Measurements from ENCODE around the gene DDX39A.
"Not testable (repeated sequence)": the region's sequence is repeated elsewhere in the genome, so short reads cannot be mapped to it uniquely, and the experiment has no call there.

Gene DDX39A

DNA sequence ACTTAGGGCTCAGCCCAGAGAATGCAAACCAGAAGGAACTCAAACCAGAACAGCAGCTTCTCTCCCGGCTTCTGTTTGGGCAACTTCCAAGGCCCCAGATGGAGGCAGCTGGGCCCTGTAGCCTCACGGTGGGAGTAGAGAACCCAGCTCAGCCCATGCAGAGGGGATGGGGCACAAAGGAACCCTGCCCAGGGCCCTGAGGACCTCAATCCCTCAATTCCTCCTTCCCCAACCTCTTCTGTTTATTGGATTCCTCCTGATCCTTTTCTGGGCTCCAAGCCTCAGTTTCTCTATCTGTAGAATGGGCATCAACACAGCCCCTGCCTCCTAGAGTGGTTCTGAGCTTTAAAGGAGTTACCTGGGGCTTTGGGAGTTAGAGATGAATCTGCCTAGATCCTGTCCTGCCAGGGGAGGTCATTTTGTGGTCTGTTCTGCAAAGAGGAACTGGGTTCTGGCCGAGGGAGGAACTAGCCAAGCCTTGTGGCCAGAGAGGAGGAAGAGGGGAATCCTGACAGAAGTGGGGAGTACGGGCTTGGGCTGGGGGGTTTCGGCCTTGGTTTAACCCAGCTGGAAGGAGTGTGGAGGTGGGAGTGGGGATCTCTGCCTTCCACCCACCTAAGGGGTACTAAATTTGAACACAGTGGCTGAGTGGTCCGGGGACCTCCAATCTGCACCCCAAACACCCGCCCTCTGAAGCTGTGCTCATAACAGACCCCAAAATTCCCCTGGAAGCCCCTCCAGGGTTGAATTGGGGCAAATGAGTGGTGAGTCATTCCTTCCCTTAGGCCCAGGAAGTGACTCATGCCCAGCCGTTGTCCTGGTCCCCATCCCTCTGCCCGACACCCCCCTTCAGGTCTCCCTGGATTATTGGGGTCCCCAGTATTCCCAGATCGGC is 35.2 kb downstream of the DDX39A start:
- DNase-seq, result peak; percentile 75 to 84

DNA sequence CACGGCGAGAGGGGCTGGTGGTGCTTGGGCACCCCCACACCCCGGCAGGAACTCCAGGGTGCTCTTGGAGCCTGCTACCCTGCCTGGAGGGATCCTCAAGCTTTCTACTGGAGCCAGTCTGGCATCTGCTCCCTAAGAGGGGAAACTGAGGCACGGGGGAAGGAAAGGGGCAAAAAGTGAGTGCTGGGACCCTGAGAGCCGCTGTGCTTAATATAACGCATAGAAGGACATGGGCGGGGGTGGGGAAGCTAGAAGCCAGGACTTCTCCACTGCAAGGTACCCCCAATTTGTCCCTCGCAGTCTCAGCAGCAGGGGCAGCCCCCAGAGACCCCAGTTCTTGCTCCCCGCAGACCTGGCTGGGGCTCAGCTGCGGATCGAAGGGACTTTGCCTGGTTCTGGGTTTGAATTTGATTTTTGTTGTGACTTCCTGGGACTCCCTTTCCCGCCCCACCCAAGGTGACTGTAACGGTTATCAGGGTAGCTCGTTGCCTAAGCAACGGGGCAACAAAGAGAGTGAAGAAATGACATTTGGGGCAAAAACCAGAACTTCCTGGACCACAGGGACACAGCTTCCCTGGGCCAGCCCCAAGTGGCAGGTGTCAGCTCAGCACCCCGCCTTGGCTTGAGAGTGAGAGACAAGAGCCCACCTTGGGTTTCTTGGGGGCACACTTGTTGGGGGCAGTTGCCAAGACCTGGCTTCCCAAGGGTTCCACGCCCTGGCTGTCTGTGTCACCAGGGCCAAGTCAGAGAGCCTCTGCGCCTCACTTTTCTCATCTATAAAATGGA is 37.3 kb downstream of the DDX39A start:
- peak; percentile 92 for DNase-seq

DNA sequence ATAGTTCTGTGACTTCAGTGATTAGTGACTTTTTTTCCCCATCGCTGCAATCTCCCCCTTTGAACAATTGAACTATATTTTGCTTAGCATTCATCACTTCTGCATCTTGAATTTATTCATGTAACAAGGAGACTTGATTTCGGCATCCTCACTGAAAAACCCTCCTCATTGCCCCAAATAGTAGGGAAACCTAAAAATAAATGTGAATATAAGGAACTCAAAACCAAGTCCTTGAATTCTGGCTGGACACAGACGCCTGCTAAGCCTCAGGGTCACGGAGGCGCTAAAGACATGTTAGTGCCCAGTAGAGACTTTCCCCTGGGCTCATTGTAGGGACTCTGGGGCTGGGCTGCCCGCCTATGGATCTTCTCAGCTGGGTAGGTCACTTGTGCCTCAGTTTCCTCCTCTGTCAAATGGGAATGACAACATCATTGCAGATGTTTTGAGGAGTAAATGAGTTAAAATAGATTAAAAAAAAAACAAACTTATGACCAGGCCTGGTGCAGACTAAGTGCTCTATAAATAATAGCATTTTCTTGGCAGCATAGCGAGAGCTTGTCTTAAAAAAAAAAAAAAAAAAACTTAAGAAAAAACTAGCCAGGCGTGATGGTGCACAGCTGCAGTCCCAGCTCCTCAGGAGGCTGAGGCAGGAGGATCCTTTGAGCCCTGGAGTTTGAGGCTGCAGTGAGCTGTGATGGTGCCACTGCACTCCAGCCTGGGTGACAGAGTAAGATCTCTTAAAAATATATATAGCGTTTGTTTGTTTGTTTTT is 39.7 kb downstream of the DDX39A start:
- DNase-seq, result no peak

DNA sequence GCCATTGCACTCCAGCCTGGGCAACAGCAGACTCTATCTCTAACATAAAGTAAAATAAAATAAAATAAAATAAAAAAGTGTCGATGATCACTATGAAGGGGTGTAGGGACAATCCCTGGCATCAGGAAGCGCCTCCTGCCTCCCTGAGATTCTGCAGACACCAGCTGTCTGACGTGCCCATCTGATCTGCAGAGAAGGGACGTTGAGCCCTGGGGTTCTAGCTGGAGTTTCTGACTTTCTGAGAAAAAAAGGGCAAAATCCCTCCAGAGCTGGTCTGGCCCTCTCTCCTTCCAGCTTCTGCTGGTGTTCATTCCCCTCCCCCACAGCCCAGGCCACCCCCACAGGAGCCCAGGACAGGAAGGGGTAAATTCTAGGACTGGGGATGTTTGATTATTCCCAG is 40.3 kb downstream of the DDX39A start:
- DNase-seq, result no peak

DNA sequence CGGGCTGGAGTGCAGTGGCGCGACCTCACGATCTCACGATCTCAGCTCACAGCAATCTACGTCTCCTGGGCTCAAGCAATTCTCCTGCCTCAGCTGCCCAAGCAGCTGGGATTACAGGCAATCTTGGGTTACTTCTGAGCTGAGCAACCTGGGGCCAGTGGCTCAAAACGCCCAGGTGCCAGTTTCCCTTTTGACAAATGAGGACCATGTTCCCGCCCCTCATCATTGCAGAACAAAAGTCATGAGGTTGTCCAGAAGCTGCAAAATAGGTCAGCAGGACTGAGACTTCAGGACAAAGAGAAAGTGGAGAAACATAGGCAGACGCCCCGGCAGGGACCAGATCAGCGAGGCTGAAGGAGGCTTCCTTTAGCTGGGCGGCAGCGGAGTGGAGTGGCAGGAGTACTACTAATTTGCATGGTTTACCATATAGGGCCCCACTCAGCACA is 41.2 kb downstream of the DDX39A start:
- DNase-seq, result no peak

DNA sequence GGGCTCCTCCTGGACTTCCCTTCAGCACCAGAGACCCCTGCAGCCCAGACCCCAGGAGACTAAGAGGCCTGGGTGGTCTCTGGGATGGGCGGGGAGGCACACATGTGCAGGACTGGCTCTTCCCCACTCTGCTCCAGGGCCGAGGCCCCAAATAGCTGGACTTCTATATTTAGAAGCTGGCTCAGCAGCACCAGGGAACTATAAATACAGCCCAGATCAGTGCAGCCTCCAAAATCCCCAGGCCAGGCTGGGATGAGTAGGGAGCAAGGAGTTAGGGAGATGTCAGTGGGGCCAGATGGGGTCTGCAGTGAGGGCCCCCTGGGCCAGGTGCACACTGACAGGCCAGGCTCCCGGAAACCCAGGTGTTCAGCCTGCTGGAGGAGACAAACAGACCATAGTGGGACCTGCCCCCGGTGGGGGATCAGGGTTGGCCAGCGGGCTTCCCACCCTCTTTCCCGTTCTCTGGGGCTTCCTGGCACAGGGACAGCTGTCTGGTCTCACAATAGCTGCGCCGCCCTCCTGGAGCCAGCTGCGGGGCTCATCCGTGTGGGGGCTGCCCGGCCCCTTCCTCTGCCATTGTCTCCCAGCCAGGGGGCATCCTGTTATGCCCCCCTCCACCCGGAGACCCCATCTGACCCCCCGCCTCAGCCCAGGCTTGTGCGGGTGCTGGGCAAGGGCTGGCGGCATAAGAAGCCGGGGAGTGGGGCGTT is 43.4 kb downstream of the DDX39A start:
- no peak for DNase-seq

DNA sequence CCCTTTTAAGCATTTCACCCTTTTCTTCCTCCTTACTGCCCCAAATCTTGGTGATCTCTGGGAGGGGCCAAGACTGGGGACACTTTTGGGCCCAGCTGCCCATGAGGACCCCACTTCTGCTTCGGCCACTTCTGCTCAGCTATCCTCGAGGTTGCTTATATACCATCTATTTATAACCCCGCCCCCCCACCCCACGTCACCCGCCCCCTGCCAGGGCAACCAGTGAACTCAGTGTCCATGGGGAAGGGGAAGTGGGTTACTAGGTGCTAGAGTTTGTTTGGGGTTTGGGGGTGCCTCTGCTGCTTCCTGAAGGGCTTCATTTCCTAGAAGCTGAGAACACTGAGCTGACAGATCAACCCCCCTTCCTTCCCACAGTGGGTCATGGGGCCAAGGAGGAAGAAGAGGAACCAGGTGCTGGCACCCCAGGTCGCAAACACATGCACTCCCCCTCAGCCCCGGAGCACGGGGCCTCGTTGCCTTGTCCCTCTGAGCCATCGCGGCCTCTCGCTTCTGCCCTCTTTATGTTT is 44.0 kb downstream of the DDX39A start:
- DNase-seq, result peak; percentile 98

DNA sequence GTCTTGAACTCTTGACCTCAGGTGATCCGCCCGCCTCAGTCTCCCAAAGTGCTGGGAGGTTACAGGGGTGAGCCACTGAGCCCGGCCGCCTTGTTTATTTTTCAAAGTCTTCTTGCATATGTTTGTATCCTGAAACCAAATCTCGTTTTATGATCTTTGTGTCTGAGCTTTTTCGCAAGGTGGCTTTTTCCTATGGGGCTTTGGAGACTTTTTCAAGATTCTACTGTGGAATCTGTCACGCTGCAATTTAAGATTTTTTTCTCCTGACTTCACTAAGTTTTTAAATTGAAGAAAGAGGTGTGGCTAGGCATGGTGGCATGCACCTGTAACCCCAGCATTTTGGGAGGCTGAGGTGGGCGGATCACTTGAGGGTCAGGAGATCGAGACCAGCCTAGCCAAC is 44.8 kb downstream of the DDX39A start:
- DNase-seq, result peak in 1 of 2 donors; percentile 48

DNA sequence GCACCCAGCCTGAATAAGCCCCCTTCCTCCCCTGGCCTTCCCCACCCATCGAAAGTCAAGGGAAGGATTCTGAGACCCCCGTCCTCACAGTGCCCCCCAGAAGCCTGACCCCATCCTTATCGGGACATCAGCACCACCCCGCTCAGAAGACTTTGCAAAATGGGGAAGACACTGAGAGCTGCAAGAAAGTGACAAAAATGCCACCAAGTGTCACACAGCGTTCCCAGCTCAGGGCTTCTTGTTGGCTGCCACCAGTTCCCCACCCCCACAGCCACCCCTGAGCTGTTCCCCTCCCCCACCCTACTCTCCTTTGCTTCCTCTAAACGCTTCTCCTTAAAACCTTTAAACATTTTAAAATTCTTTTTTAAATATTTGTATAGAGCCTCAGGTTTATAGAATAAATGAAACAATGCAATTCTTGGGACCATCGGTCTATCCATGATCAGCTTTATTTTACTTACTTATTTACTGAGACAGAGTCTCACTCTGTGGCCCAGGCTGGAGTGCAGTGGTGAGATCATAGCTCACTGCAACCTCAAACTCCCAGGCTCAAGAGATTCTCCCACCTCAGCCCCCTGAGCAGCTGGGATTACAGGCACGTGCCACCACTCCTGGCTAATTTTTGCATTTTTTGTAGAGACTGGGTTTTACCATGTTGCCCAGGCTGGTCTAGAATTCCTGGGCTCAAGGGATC is 46.6 kb downstream of the DDX39A start:
- peak; percentile 52 to 67 for DNase-seq

DNA sequence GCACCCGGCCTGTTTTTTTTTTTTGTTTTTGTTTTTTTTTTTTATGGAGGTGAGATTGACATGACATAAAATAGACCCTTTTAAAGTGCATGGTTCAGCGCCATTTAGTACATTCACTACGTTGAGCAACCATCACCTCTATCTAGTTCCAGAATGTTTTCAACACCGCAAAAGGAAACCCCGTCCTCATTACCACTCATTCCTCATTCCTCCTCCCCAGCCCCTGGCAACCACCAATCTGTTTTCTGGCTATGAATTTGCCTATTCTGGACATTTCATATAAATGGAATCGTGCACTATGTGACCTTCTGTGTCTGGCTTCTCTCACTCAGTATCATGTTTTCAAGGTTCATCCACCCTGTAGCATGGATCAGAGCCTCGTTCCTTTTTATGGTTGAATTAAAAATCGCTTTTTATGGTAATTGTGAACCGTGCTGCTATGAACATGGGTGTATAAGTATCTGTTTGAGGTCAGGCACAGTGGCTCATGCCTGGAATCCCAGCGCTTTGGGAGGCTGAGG is 47.8 kb downstream of the DDX39A start:
- DNase-seq, result no peak

DNA sequence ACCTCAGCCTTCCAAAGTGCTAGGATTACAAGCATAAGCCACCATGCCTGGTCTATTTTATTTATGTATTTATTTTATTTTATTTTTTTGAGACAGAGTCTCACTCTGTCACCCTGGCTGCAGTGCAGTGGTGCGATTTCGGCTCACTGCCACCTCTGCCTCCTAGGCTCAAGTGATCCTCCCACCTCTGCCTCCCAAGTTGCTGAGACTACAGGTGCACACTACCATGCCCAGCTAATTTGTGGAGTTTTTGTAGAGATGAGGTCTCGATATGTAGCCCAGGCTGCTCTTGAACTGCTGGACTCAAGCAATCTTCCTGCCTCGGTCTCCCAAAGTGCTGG is 48.2 kb downstream of the DDX39A start:
- no peak for DNase-seq

DNA sequence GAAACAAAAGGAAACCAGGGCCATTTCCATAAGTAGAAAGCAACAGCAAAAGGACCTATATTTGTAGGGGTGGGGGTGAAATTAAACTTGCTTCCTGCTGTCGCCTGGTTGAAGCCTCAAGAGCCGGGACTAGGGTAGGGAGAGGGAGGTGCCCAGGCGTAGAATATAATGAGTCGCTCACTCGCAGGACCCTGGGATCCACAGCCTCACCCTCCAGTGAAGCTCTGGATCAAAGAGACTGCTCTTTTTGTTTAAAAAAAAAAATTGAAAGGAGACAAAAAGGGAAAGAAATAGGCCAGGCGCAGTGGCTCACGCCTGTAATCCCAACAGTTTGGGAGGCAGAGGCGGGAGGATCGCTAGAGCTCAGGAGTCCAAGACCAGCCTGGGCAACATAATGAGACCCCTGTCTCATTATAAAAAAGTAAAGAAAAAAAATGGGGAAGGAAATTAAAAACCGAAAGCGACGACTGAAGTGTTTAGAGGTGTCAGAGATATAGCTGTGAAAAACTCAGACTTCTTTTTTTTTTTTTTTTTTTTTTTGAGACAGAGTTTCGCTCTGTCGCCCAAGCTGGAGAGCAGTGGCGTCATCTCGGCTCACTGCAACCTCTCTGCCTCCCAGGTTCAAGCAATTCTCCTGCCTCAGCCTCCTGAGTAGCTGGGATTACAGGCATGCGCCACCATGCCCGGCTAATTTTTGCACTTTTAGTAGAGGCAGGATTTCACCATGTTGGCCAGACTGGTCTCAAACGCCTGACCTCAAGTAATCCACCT is 48.8 kb downstream of the DDX39A start:
- DNase-seq, result peak; percentile 85 to 88

DNA sequence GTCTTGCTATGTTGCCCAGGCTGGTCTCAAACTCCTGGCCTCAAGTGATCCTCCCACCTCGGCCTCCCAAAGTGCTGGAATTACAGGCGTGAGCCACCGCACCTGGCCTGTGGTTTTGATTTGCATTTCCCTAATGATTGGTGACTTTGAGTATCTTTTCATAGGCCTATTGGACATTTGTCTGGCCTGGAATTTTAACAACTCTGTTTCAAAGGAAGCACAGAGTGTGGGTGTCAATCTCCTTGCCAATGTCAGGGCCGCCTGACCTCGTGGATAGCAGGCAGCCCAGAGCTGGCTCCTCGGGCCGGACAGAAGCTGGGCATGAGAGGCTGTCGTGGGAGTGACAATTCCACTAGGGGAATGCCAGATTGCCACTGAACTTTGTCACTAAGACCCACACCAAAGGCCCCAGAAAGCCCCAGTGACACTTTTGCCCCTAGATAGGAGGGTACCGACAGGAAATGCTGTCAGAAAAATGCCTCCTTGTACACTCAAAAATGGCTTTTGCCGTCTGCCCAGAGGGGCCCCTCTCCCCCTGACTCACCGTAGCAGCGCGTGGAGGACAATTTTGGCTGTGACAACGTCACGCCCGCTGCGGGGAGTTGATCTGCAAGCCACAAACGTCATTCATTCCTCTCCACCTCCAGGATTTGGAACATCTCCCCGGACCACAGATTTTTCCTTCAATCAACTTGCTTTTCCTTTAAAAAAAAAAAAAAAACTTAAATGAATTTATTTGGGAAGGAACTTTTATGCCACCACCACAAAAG is 49.6 kb downstream of the DDX39A start:
- peak; percentile 93 to 96 for DNase-seq

DNA sequence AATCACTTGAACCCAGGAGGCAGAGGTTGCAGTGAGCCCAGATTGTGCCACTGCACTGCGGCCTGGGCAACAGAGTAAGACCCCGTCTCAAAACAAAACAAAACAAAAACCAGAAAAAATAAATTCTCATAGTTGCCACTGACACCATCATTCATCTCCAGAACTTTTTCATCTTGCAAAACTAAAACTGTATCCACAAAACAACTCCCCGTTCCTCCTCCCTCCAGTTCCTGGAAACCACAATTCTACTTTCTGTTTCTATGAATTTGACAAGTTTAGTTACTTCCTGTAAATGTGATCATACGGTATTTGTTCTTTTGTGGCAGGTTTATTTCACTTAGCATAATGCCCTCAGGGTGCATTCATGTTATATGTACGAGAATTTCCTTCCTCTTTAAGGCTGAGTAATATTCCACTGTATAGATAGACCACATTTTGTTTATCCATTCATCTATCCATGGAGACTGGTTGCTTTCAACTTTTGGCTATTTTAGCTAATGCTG is 51.1 kb downstream of the DDX39A start:
- DNase-seq, result peak; percentile 66 to 93

DNA sequence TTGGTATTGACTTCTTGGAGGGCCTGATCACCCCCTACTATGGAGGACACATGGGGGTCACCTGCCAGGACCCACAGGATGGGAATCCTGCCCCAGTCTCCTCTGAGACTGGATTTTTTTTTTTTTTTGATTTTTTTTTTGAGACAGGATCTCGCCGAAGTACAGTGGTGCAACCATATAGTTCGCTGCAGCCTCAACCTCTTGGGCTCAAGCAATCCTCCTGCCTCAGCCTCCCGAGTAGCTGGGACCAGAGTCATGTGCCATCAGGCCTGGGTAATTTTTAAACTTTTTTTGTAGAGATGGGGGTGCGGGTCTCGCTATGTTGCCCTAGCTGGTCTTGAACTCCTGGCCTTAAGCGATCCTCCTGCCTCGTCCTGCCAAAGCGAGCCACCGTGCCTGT is 52.1 kb downstream of the DDX39A start:
- DNase-seq, result no peak

DNA sequence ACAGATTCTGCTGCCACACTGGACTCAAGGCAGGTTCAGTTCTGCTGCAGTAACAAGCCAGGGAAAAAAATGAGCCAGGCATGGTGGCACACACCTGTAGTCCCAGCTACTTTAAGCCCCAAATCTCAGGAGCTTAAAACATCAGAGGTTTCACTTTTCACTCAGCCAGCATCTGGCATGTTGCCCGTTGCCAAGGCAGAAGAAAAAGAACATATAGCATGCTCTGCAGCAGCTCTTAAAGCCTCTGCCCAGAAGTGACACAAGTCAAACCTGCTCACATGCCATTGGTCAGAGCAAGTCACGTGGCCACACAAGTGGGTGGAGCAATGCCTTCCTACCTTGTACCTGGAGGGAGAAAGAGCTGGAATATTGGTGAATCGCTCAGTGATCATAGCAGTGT is 52.6 kb downstream of the DDX39A start:
- DNase-seq, result peak; percentile 95 to 96

DNA sequence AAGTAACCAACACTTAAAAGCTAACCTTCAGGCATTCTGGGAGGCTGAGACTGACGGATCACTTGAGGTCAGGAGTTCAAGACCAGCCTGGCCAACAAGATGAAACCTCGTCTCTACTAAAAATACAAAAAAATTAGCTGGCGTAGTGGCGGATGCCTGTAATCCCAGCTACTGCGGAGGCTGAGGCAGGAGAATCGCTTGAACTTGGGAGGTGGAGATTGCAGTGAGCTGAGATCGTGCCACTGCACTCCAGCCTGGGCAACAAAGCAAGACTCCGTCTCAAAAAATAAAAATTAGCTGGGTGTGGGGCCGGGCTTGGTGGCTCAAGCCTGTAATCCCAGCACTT is 55.1 kb downstream of the DDX39A start:
- not testable (repeated sequence) for DNase-seq

DNA sequence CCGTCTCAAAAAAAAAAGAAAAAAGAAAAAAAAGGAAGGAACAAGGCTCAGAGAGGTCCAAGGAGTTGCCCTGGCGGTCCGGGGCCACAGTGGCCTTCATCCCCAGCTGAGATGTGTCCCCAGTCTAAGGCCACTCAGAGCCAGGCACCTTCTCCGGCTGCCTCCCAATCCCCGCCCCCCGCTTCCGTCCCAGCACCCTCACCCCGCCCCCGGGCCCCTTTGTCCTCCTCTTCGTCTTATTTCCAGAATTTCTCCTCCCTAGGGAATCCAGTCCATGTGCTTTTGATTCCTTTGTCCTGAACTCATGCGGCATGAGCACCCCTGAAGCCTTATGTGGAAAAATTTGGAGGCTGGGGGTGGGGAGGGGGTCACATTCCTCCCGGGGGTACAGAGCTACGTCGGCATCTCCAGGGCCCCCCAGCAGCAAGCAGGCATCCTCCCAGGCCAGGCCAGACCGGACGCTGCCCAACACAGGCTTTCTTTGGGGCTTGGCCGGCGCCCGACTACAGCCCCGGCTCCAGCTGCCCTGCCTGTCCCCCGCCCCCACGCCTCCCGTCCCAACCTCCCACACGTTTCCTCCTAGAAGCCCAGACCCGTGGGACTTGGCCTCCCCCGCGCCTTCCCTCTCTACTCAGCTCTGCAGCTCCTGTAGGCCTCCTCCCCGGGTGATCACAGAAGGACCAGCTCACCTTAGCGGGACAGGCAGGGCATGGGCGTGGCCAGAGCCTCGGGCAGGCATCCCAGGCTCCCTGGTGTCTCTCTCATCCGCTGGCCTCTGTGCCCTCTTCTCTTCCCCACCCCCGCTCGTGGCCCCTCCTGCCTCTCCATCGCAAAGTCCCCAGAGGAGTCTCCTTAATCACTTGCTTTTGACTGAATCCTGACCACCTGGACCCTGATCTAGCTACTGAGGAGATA is 55.7 kb downstream of the DDX39A start:
- DNase-seq, result peak; percentile 48 to 54

DNA sequence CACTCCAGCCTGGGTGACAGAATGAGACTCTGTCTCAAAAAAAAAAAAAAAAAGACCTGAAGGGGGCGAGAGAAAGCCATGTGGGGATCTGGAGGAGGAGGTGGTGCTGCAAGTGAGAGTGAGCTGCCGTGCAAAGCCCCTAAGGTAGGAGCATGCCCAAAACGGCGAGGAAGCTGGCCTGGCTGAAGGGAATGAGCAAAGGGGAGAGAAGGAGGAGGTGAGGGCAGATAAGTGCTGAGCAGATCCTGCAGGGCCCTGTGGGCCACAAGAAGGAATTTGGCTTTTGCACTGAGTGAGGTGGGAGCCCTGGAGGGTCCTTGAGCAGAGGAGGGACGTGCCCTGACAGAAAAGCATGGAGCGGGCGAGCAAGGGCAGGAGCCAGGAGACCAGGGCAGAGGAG is 57.3 kb downstream of the DDX39A start:
- peak; percentile 65 to 69 for DNase-seq

Data from CD4-positive, alpha-beta T cell treated with Interleukin-4 for 1 hour (primary cell).